ENCODE data around the gene TSPAN5.

Gene TSPAN5

GRCh38 chr4:98446499-98447375 lies 211.7 kb downstream of the TSPAN5 start:
- no peak for TF ChIP-seq CTCF (IDR thresholded peaks at IDR 0.05; ENCODE audit: insufficient read depth, low read depth, low read length, missing control alignments)
- peak overlapping the region; percentile 3; the same call in 1 of the 2 replicates for H3K4me3 ChIP-seq (ENCODE audit: low read depth, low read length)
- peak; percentile 83 for DNase-seq (ENCODE audit: low read depth)

GRCh38 chr4:98444371-98444770 lies 214.0 kb downstream of the TSPAN5 start:
- no peak for DNase-seq (ENCODE audit: low read depth)
- no peak overlapping the region for H3K4me3 ChIP-seq (ENCODE audit: low read depth, low read length)
- TF ChIP-seq CTCF (IDR thresholded peaks at IDR 0.05; ENCODE audit: insufficient read depth, low read depth, low read length, missing control alignments), result no peak

GRCh38 chr4:98434816-98435215 lies 223.6 kb downstream of the TSPAN5 start:
- TF ChIP-seq CTCF (IDR thresholded peaks at IDR 0.05; ENCODE audit: insufficient read depth, low read depth, low read length, missing control alignments), result no peak
- no peak for DNase-seq (ENCODE audit: low read depth)
- H3K4me3 ChIP-seq (ENCODE audit: low read depth, low read length), result no peak overlapping the region

DNA sequence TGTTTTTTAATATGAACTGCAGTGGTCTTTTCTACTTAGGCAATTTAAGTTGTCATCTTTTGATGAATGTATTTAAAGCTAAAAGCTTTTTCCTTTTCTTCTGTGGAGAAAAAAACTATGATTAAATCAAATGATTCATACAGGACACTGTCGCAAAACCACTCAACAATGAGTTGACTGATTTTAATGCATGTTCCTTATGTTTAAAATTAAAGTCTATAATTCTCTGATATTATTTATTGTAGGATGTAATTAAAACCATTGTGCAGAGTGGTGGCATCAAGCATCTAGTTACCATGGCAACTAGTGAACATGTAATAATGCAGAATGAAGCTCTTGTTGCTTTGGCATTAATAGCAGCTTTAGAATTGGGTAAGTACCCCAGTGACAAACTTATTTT lies 224.7 kb downstream of the TSPAN5 start:
- H3K4me3 ChIP-seq (ENCODE audit: low read depth, low read length), result no peak overlapping the region
- TF ChIP-seq CTCF (IDR thresholded peaks at IDR 0.05; ENCODE audit: insufficient read depth, low read depth, low read length, missing control alignments), result no peak
- no peak for DNase-seq (ENCODE audit: low read depth)

- no peak overlapping the region for H3K4me3 ChIP-seq (ENCODE audit: low read depth, low read length)
- no peak for TF ChIP-seq CTCF (IDR thresholded peaks at IDR 0.05; ENCODE audit: insufficient read depth, low read depth, low read length, missing control alignments)
- DNase-seq (ENCODE audit: low read depth), result no peak
Measured at GRCh38 chr4:98430708-98431403, 227.6 kb downstream of the TSPAN5 start.

DNA sequence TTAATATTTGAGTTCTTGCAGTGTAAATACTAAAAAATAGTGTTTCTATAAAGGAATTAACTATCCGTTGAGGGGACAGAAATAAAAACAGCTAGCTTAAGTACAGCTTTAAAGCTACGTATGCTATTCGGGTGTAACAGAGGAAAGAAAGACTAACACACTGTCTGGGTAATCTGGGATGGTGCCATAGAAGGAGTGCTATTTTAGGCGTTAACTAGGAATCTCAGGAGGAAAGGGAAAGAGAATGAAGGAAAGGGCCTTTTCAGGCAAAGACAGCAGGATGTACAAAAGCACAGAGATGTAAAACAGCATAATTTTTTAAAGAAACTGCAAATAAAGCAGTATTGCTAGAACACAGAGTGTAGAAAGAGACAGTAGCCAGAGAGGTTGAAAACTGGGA lies 235.4 kb downstream of the TSPAN5 start:
- H3K4me3 ChIP-seq (ENCODE audit: low read depth, low read length), result no peak overlapping the region
- no peak for DNase-seq (ENCODE audit: low read depth)
- TF ChIP-seq CTCF (IDR thresholded peaks at IDR 0.05; ENCODE audit: insufficient read depth, low read depth, low read length, missing control alignments), result no peak

Data from GM12865 (cell line).